Sigmoid colon (tissue), 7 donors: Measurements from ENCODE around the gene SUN2. TPM values are rescaled to one million over a fixed set of nuclear protein-coding genes. Genes with fewer than 3 reads are reported as not detected.

Source experiments
- DNase-seq: peaks from one replicate; pipeline ENCODE4 v3.0.0-alpha.2; 2019
- H3K27ac ChIP-seq, 4 donors: fragments of 200-600 bp; sonication (generic); one replicate each; pipeline ENCODE4 v1.5.1; 2016 to 2019; ENCODE audit warnings: mild to moderate bottlenecking in 1 of 4
- H3K27me3 ChIP-seq, 3 donors: fragments of 200-600 bp; sonication (generic); one replicate each; pipeline ENCODE4 v1.5.1; 2019; ENCODE audit warnings: mild to moderate bottlenecking in 1 of 3
- H3K36me3 ChIP-seq, 4 donors: fragments of 200-600 bp; sonication (generic); one replicate each; pipeline ENCODE4 v1.5.1; 2016 to 2019
- H3K4me1 ChIP-seq, 4 donors: fragments of 200-600 bp; sonication (generic); one replicate each; pipeline ENCODE4 v1.5.1; 2017 to 2019
- H3K4me3 ChIP-seq, 4 donors: fragments of 200-600 bp; sonication (generic); one replicate each; pipeline ENCODE4 v1.5.1; 2017 to 2019; ENCODE audit warnings: mild to moderate bottlenecking in 2 of 4, moderate library complexity in 1 of 4
- H3K9me3 ChIP-seq, 4 donors: fragments of 200-600 bp in 3 of 4; sonication (generic) in 3 of 4; one replicate each; pipeline versions ENCODE4 v1.5.1 to v1.6.1; 2013 to 2019
- CTCF ChIP-seq, 4 experiments: fragments of 450-650 bp in 3 of 4; fragments of 200-600 bp in 1 of 4; IDR thresholded peaks; one replicate each; pipeline ENCODE4 v1.5.1; 2016 to 2019; ENCODE audit warnings: antibody characterized with exemption in 4 of 4, mild to moderate bottlenecking in 3 of 4, moderate library complexity in 2 of 4
- EP300 ChIP-seq, 4 donors: sonication (generic); formaldehyde crosslinking; IDR thresholded peaks; one replicate each; pipeline ENCODE4 v1.6.1; 2017; ENCODE audit warnings: antibody characterized with exemption in 4 of 4
- POLR2A ChIP-seq, 2 donors: fragments of 450-650 bp; IDR thresholded peaks; one replicate each; pipeline ENCODE4 v1.6.1; 2016; ENCODE audit warnings: antibody characterized with exemption in 2 of 2, mild to moderate bottlenecking in 2 of 2, moderate library complexity in 2 of 2
- POLR2AphosphoS5 ChIP-seq, 4 donors: sonication (generic); formaldehyde crosslinking; IDR thresholded peaks; one replicate each; pipeline ENCODE4 v1.6.1; 2017; ENCODE audit warnings: antibody characterized with exemption in 4 of 4
- WGBS, 2 donors: extraction: QIAGEN DNeasy Blood & Tissue Kit; methylation state at CpG; one replicate each; pipeline ENCODE4 v1.1.7; 2013; 5-methylcytosine and 5-hydroxymethylcytosine counted together
- intact Hi-C: fragments of 100-400 bp; cut with DNase I; formaldehyde crosslinking; loops from one replicate; pipeline ENCODE4 v1.15.1; 2023
- polyA plus RNA-seq, 3 donors: library from polyadenylated mRNA; stranded (reverse); fragments of 200-250 nt; gene quantifications; one replicate each; pipeline ENCODE4 v1.2.3, GENCODE V29; 2013
- total RNA-seq, 4 donors: library from RNA; depleted of rRNA; stranded (reverse); fragments of >200 nt; gene quantifications; one replicate each; pipeline ENCODE4 v1.1.0, GENCODE V29; 2016
- donor health status: healthy with polysubstance abuse.
- donor health status: Bipolar disorder and iron deficiency.
- donor health status: healthy.

Gene SUN2
- total and polyA plus RNA-seq, 7 donors, result 9.2 to 319 (median 255) TPM

GRCh38 chr22:38724926-38725571 lies 30.7 kb downstream of the SUN2 start:
- Histone ChIP-seq H3K36me3 (peaks cover 61 to 98% (median 74%) of the 10 kb centered on the region in 4 donors), H3K4me1 (no peaks in the 10 kb centered on the region), H3K27me3 (no peaks in the 10 kb centered on the region), H3K9me3 (no peaks in the 10 kb centered on the region), H3K4me3 (no peak overlapping the region), H3K27ac (no peak overlapping the region)
- WGBS, 2 donors, result 59 to 78% methylated on average over 3 of the region's 3 CpGs
- DNase-seq, result peak; percentile 50
- TF ChIP-seq POLR2AphosphoS5 (IDR thresholded peaks at IDR 0.05), result no peak
- TF ChIP-seq CTCF (IDR thresholded peaks at IDR 0.05), result peak in 2 of 4 experiments; percentile 12 to 23
- intact Hi-C loops, result no loop called here

GRCh38 chr22:38724176-38724575 lies 31.6 kb downstream of the SUN2 start:
- TF ChIP-seq POLR2AphosphoS5 (IDR thresholded peaks at IDR 0.05), result no peak
- no peak for TF ChIP-seq EP300 (IDR thresholded peaks at IDR 0.05)
- no peak for TF ChIP-seq CTCF (IDR thresholded peaks at IDR 0.05)
- no peak for TF ChIP-seq POLR2A (IDR thresholded peaks at IDR 0.05)
- peaks cover 52 to 91% (median 66%) of the 10 kb centered on the region in 4 donors for H3K36me3 ChIP-seq
- no peaks in the 10 kb centered on the region for H3K9me3 ChIP-seq
- intact Hi-C loops, result no loop called here
- no peak overlapping the region for H3K4me3 ChIP-seq
- H3K27ac ChIP-seq, result no peak overlapping the region
- no peaks in the 10 kb centered on the region for H3K4me1 ChIP-seq
- DNase-seq, result peak; percentile 42
- 98% methylated on average over 7 of the region's 7 CpGs for WGBS, 2 donors
- no peaks in the 10 kb centered on the region for H3K27me3 ChIP-seq

GRCh38 chr22:38721551-38721950 lies 34.2 kb downstream of the SUN2 start:
- WGBS, 2 donors, result 90 to 92% methylated on average over 7 of the region's 7 CpGs

GRCh38 chr22:38720350-38720749 lies 35.4 kb downstream of the SUN2 start:
- intact Hi-C loops, result no loop called here
- Histone ChIP-seq H3K36me3 (peaks cover 22 to 87% (median 42%) of the 10 kb centered on the region in 4 donors), H3K4me3 (no peak overlapping the region), H3K27ac (no peak overlapping the region), H3K9me3 (no peaks in the 10 kb centered on the region), H3K4me1 (peaks cover 0 to 14% (median 12%) of the 10 kb centered on the region in 4 donors), H3K27me3 (no peaks in the 10 kb centered on the region)
- no peak for DNase-seq
- TF ChIP-seq POLR2A (IDR thresholded peaks at IDR 0.05), result no peak
- TF ChIP-seq EP300 (IDR thresholded peaks at IDR 0.05), result no peak
- TF ChIP-seq CTCF (IDR thresholded peaks at IDR 0.05), result no peak
- no peak for TF ChIP-seq POLR2AphosphoS5 (IDR thresholded peaks at IDR 0.05)
- WGBS, 2 donors, result 93 to 95% methylated on average over 3 of the region's 3 CpGs

More at GRCh38 chr22:38721551-38721950, 34.2 kb downstream of the SUN2 start:
- peaks cover 27 to 89% (median 48%) of the 10 kb centered on the region in 4 donors for H3K36me3 ChIP-seq
- no peak overlapping the region for H3K4me3 ChIP-seq
- no peak for TF ChIP-seq POLR2AphosphoS5 (IDR thresholded peaks at IDR 0.05)
- TF ChIP-seq POLR2A (IDR thresholded peaks at IDR 0.05), result no peak
- no peak for TF ChIP-seq EP300 (IDR thresholded peaks at IDR 0.05)
- TF ChIP-seq CTCF (IDR thresholded peaks at IDR 0.05), result no peak
- intact Hi-C loops, result no loop called here
- peak; percentile 52 for DNase-seq
- H3K27me3 ChIP-seq, result no peaks in the 10 kb centered on the region
- no peaks in the 10 kb centered on the region for H3K9me3 ChIP-seq
- peaks cover 0 to 14% (median 12%) of the 10 kb centered on the region in 4 donors for H3K4me1 ChIP-seq
- no peak overlapping the region for H3K27ac ChIP-seq
